H1 (cell line): ENCODE measurements around the gene ZNF92. TPM values are rescaled to one million over a fixed set of nuclear protein-coding genes. Genes with fewer than 3 reads are reported as not detected.

Experiments
- CTCF ChIA-PET: fragments of 300-600 bp; sonication (Branson Sonifier 250); formaldehyde crosslinking; loops from one replicate; lab custom pipeline; 2021; ENCODE audit not compliant: partially characterized antibody; lab: Charles Lee
- POLR2A ChIA-PET: fragments of 300-600 bp; sonication (Branson Sonifier 250); formaldehyde crosslinking; loops from one replicate; lab custom pipeline; 2021; ENCODE audit warnings: inconsistent platforms; ENCODE audit not compliant: partially characterized antibody; lab: Charles Lee
- DNase-seq, 2 experiments: peaks; one replicate each; pipeline versions ENCODE4 v3.0.0 to v3.0.0-alpha.2; 2010 to 2022; ENCODE audit warnings: low spot score in 2 of 2, low read depth in 1 of 2, mixed read lengths in 1 of 2
- FAIRE-seq: peaks from 2 replicates; lab custom pipeline; 2011; peaks lifted over from hg19 to GRCh38; lab: Jason Lieb, UNC
- H2AFZ ChIP-seq: 2 replicates; pipeline ENCODE4 v1.8.1; 2012; ENCODE audit warnings: low read length, inconsistent platforms
- H2AK5ac ChIP-seq: 2 replicates; pipeline ENCODE4 v1.6.1; 2013; ENCODE audit warnings: low read depth, low read length
- H2BK120ac ChIP-seq: replicated peaks from 2 replicates; pipeline ENCODE3; 2013; ENCODE audit warnings: low read depth, low read length, inconsistent platforms
- H2BK12ac ChIP-seq: 2 replicates; pipeline ENCODE4 v1.6.1; 2013; ENCODE audit warnings: low read depth, low read length
- H2BK15ac ChIP-seq: 2 replicates; pipeline ENCODE4 v1.6.1; 2013; ENCODE audit warnings: low read length
- H2BK20ac ChIP-seq: 2 replicates; pipeline ENCODE4 v1.6.1; 2013; ENCODE audit warnings: low read length
- H2BK5ac ChIP-seq: 2 replicates; pipeline ENCODE4 v1.6.1; 2013; ENCODE audit warnings: low read depth, low read length
- H3K14ac ChIP-seq: 2 replicates; pipeline ENCODE4 v1.6.1; 2013; ENCODE audit warnings: inconsistent platforms; ENCODE audit not compliant: insufficient read length
- H3K18ac ChIP-seq: 2 replicates; pipeline ENCODE4 v1.6.1; 2013; ENCODE audit warnings: low read length; ENCODE audit errors: extremely low read depth
- H3K23ac ChIP-seq: 2 replicates; pipeline ENCODE4 v1.6.1; 2013; ENCODE audit warnings: inconsistent platforms; ENCODE audit not compliant: insufficient read length
- H3K23me2 ChIP-seq: 2 replicates; pipeline ENCODE4 v1.6.1; 2013; ENCODE audit warnings: low read depth, low read length
- H3K27ac ChIP-seq: 2 replicates; pipeline ENCODE4 v1.6.1; 2011; ENCODE audit warnings: low read depth, low read length, inconsistent platforms
- H3K27me3 ChIP-seq, 4 experiments: replicated peaks in 1 of 4; 1 replicate in 1 of 4; 2 replicates in 3 of 4; pipeline versions ENCODE4 v1.6.1 to v1.8.1; 2011 to 2013; ENCODE audit warnings: low read length in 3 of 4, mild to moderate bottlenecking in 3 of 4, inconsistent platforms in 2 of 4, mixed read lengths in 2 of 4, moderate library complexity in 1 of 4; ENCODE audit not compliant: control insufficient read depth in 3 of 4, insufficient read depth in 3 of 4; ENCODE audit errors: extremely low read depth in 1 of 4
- H3K36me3 ChIP-seq, 4 experiments: 2 replicates each; pipeline versions ENCODE4 v1.6.1 to v1.8.1; 2011 to 2013; ENCODE audit warnings: mild to moderate bottlenecking in 4 of 4, low read length in 3 of 4, moderate library complexity in 2 of 4, control low read depth in 1 of 4, inconsistent platforms in 1 of 4; ENCODE audit not compliant: insufficient read depth in 4 of 4, control insufficient read depth in 2 of 4
- H3K4ac ChIP-seq: replicated peaks from 2 replicates; pipeline ENCODE3; 2013; ENCODE audit warnings: low read length, low read depth, mixed read lengths, inconsistent platforms; ENCODE audit not compliant: insufficient read length
- H3K4me1 ChIP-seq, 4 experiments: replicated peaks in 1 of 4; 1 replicate in 1 of 4; 2 replicates in 3 of 4; pipeline versions ENCODE4 v1.6.1 to v1.8.1; 2011 to 2013; ENCODE audit warnings: low read length in 3 of 4, inconsistent platforms in 2 of 4, mixed read lengths in 1 of 4; ENCODE audit not compliant: insufficient read depth in 4 of 4, control insufficient read depth in 3 of 4
- H3K4me2 ChIP-seq, 2 experiments: 2 replicates each; pipeline versions ENCODE4 v1.6.1 to v1.8.1; 2011 to 2013; ENCODE audit warnings: low read depth in 2 of 2, low read length in 2 of 2, control low read depth in 1 of 2, inconsistent platforms in 1 of 2, mild to moderate bottlenecking in 1 of 2; ENCODE audit not compliant: insufficient read depth in 1 of 2
- H3K4me3 ChIP-seq, 4 experiments: fragments of 200-600, 300-600 bp in 1 of 4; sonication (generic), shearing (Covaris generic), sonication (Bioruptor Twin) in 1 of 4; 2 replicates each; pipeline versions ENCODE4 v1.5.1 to v1.8.1; 2011 to 2016; ENCODE audit warnings: low read length in 4 of 4, low read depth in 3 of 4, control low read depth in 2 of 4, inconsistent platforms in 2 of 4, mild to moderate bottlenecking in 2 of 4, mixed read lengths in 1 of 4, moderate library complexity in 1 of 4; ENCODE audit not compliant: insufficient read depth in 2 of 4; ENCODE audit errors: extremely low read depth in 1 of 4
- H3K56ac ChIP-seq: replicated peaks from 2 replicates; pipeline ENCODE3; 2013; ENCODE audit warnings: low read depth, mild to moderate bottlenecking, mixed read lengths, low read length, inconsistent platforms; ENCODE audit not compliant: insufficient read length
- H3K79me1 ChIP-seq: 2 replicates; pipeline ENCODE4 v1.6.1; 2013; ENCODE audit warnings: low read depth, low read length, control low read depth
- H3K79me2 ChIP-seq, 2 experiments: 2 replicates each; pipeline versions ENCODE4 v1.6.1 to v1.8.1; 2012 to 2013; ENCODE audit warnings: low read length in 2 of 2, mild to moderate bottlenecking in 2 of 2, inconsistent platforms in 1 of 2; ENCODE audit not compliant: insufficient read depth in 2 of 2, control insufficient read depth in 1 of 2
- H3K9ac ChIP-seq, 4 experiments: replicated peaks in 1 of 4; 1 replicate in 1 of 4; 2 replicates in 3 of 4; pipeline versions ENCODE4 v1.6.1 to v1.8.1; 2011 to 2013; ENCODE audit warnings: low read depth in 3 of 4, low read length in 3 of 4, control low read depth in 2 of 4, mild to moderate bottlenecking in 2 of 4, moderate library complexity in 2 of 4, inconsistent platforms in 1 of 4; ENCODE audit errors: extremely low read depth in 1 of 4
- H3K9me3 ChIP-seq, 2 experiments: 2 replicates each; pipeline versions ENCODE4 v1.6.1 to v1.8.1; 2012 to 2013; ENCODE audit warnings: mild to moderate bottlenecking in 2 of 2, moderate library complexity in 2 of 2, control low read depth in 1 of 2, inconsistent platforms in 1 of 2, low read depth in 1 of 2, low read length in 1 of 2, mixed read lengths in 1 of 2; ENCODE audit not compliant: insufficient read depth in 2 of 2
- H4K20me1 ChIP-seq, 2 experiments: replicated peaks in 1 of 2; 2 replicates each; pipeline versions ENCODE3 to v1.8.1; 2011 to 2013; ENCODE audit warnings: inconsistent platforms in 2 of 2, low read length in 2 of 2, mild to moderate bottlenecking in 1 of 2; ENCODE audit not compliant: insufficient read depth in 2 of 2, control insufficient read depth in 1 of 2
- H4K5ac ChIP-seq: 2 replicates; pipeline ENCODE4 v1.6.1; 2013; ENCODE audit warnings: low read length, low read depth, mixed read lengths, inconsistent platforms; ENCODE audit not compliant: insufficient read length
- H4K8ac ChIP-seq: 2 replicates; pipeline ENCODE4 v1.8.0; 2013; ENCODE audit warnings: mild to moderate bottlenecking, moderate library complexity, low read length, inconsistent platforms; ENCODE audit not compliant: insufficient read depth; ENCODE audit errors: extremely low read depth
- H4K91ac ChIP-seq: replicated peaks from 2 replicates; pipeline ENCODE3; 2013; ENCODE audit warnings: low read length, mixed read lengths, inconsistent platforms; ENCODE audit not compliant: insufficient read length
- CBX5 ChIP-seq: fragments of 300-800, 300-1000 bp; sonication (generic); IDR thresholded peaks from 2 replicates; pipeline ENCODE4 v1.7.1; 2016; ENCODE audit warnings: antibody characterized with exemption, low read length, low read depth
- CREB1 ChIP-seq: IDR thresholded peaks from 2 replicates; pipeline ENCODE4 v1.6.1; 2012; ENCODE audit warnings: inconsistent platforms
- EZH2 ChIP-seq: fragments of 200-600 bp; sonication (generic); IDR thresholded peaks from 2 replicates; pipeline ENCODE4 v1.7.1; 2012; ENCODE audit warnings: low read depth, mild to moderate bottlenecking, moderate library complexity, low read length, inconsistent platforms; ENCODE audit not compliant: severe bottlenecking
- JUN ChIP-seq: IDR thresholded peaks from 2 replicates; pipeline ENCODE4 v1.6.1; 2011; ENCODE audit warnings: low read depth, mild to moderate bottlenecking, improper control_type of control experiment, low read length
- JUND ChIP-seq: IDR thresholded peaks from 2 replicates; pipeline ENCODE4 v1.6.1; 2011; ENCODE audit warnings: mild to moderate bottlenecking, improper control_type of control experiment, low read length
- KDM5A ChIP-seq: fragments of 200-600 bp; IDR thresholded peaks from 2 replicates; pipeline ENCODE4 v1.7.1; 2012; ENCODE audit warnings: mild to moderate bottlenecking, low read length, inconsistent platforms, mixed read lengths
- NANOG ChIP-seq: IDR thresholded peaks from 2 replicates; pipeline ENCODE4 v1.6.1; 2011; ENCODE audit warnings: low read length, low read depth, mild to moderate bottlenecking, inconsistent platforms; ENCODE audit not compliant: insufficient read depth, poor library complexity, severe bottlenecking
- POLR2A ChIP-seq, 2 experiments: IDR thresholded peaks; 1 replicate in 1 of 2; 2 replicates in 1 of 2; pipeline ENCODE4 v1.6.1; 2011; ENCODE audit warnings: low read depth in 2 of 2, low read length in 2 of 2, mild to moderate bottlenecking in 2 of 2; ENCODE audit errors: control extremely low read depth in 1 of 2
- POLR2AphosphoS5 ChIP-seq: IDR thresholded peaks from 2 replicates; pipeline ENCODE4 v1.6.1; 2011; ENCODE audit warnings: low read depth, low read length
- RAD21 ChIP-seq, 2 experiments: IDR thresholded peaks in 1 of 2; conservative IDR thresholded peaks in 1 of 2; 2 replicates each; pipeline ENCODE4 v1.6.1; 2011; ENCODE audit warnings: low read depth in 2 of 2, low read length in 2 of 2, improper control_type of control experiment in 1 of 2, inconsistent platforms in 1 of 2, mild to moderate bottlenecking in 1 of 2, moderate library complexity in 1 of 2
- RFX5 ChIP-seq: IDR thresholded peaks from 2 replicates; pipeline ENCODE4 v1.6.1; 2011; ENCODE audit warnings: low read depth, low read length, improper control_type of control experiment, borderline replicate concordance
- RNF2 ChIP-seq: fragments of 200-900, 300-1000 bp; sonication (generic); IDR thresholded peaks from 2 replicates; pipeline ENCODE4 v1.7.1; 2016; ENCODE audit warnings: borderline replicate concordance, low read depth, mild to moderate bottlenecking, antibody characterized with exemption, low read length; ENCODE audit not compliant: poor library complexity, severe bottlenecking; ENCODE audit errors: missing control alignments
- SP2 ChIP-seq: IDR thresholded peaks from 2 replicates; pipeline ENCODE4 v1.6.1; 2012; ENCODE audit warnings: mild to moderate bottlenecking, low read length, inconsistent platforms
- SRF ChIP-seq: IDR thresholded peaks from 2 replicates; pipeline ENCODE4 v1.6.1; 2011; ENCODE audit warnings: mild to moderate bottlenecking, low read depth, low read length, moderate library complexity
- YY1 ChIP-seq: IDR thresholded peaks from 2 replicates; pipeline ENCODE4 v1.6.1; 2011; ENCODE audit warnings: low read depth, mild to moderate bottlenecking, low read length
- WGBS, 2 experiments: shearing (Covaris generic) in 1 of 2; methylation state at CpG; one replicate each; pipeline versions ENCODE4 v1.1.6 to v1.1.7; 2013 to 2015; ENCODE audit warnings: low lambda C conversion rate in 2 of 2, mixed read lengths in 2 of 2, inconsistent platforms in 1 of 2, low coverage in 1 of 2, missing lambda C conversion rate in 1 of 2; ENCODE audit not compliant: insufficient replicate concordance in 2 of 2, insufficient coverage in 1 of 2, insufficient read length in 1 of 2; ENCODE audit errors: extremely low coverage in 1 of 2, missing lambda C conversion rate in 1 of 2; 5-methylcytosine and 5-hydroxymethylcytosine counted together
- polyA plus RNA-seq, 7 experiments: library from polyadenylated mRNA; depleted of rRNA in 3 of 7; stranded (reverse) in 5 of 7; unstranded in 2 of 7; fragments of >200 nt in 5 of 7; fragments of 200-250 nt in 2 of 7; gene quantifications; 1 replicate in 5 of 7; 2 replicates in 1 of 7; 4 replicates in 1 of 7; pipeline versions ENCODE4 v1.2.1 to v1.2.3, GENCODE V29; 2011 to 2013; ENCODE audit warnings: missing spikeins in 2 of 7, mixed read lengths in 2 of 7
- total RNA-seq: library from RNA; stranded (reverse); fragmentation: NEBNext Ultra II Directional; extraction: Animal tissue kit (Norgen Biotek cat#: 25700); gene quantifications from 2 replicates; pipeline ENCODE4 v1.2.1, GENCODE V29; 2021

Gene ZNF92
- total and polyA plus RNA-seq, 2 of the 8 experiments (the other 6 are each of a cell fraction or from before 2014, with no cell fraction given): 2.8 to 39.8 TPM

DNA sequence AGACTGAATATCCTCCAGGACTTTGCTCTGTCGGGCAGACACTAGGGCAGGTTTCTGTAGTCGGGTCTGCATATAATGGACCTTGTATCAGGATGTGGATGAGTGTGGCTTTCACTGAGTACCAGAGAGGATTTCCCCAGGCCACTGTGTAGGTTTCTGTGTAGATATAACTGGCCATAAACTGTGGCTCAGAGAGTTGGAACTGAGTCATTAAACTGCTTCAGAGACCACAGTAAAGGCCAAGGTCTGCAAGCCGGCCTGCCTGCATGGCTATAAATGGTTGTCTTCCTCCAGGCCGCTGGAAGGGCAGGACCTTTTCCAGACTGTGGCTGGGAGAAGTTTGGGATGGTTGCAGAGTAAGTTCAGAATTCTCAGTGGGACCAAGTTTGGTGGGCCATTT, 16.9 kb downstream of the ZNF92 start:
- H3K56ac ChIP-seq: no peak overlapping the region
- no peak overlapping the region for H3K4ac ChIP-seq
- WGBS, 2 experiments: 94% methylated on average over 4 of the region's 4 CpGs; no CpG with 5 or more reads in 1 of the 2 experiments
- no peak overlapping the region for H3K27ac ChIP-seq
- H2BK5ac ChIP-seq: no peak overlapping the region
- no peak overlapping the region for H3K14ac ChIP-seq
- peaks cover 0 to 22% (median 10%) of the 10 kb centered on the region in 4 experiments; a peak in 5 of 8 replicates for H3K36me3 ChIP-seq
- H3K27me3 ChIP-seq: no peaks in the 10 kb centered on the region
- no peak overlapping the region for H3K4me2 ChIP-seq
- no peaks in the 10 kb centered on the region for H3K9me3 ChIP-seq
- H3K4me3 ChIP-seq: no peak overlapping the region
- H4K5ac ChIP-seq: no peak overlapping the region
- CTCF ChIA-PET: no interaction called here
- H3K23me2 ChIP-seq: no peaks in the 10 kb centered on the region
- H3K79me1 ChIP-seq: no peaks in the 10 kb centered on the region; the same call in 1 of the 2 replicates
- H4K20me1 ChIP-seq: peaks cover 0 to 1% of the 10 kb centered on the region in 2 experiments
- H3K9ac ChIP-seq: no peak overlapping the region
- no peak for FAIRE-seq
- no peak overlapping the region for H2BK20ac ChIP-seq
- POLR2A ChIA-PET: interaction anchor here (1.6 kb wide), 1 partner anchor 17 kb away, joined by 3 read pairs; the partner anchor contains the start of gene ZNF92
- H4K8ac ChIP-seq: no peak overlapping the region
- H2BK120ac ChIP-seq: no peak overlapping the region
- no peak overlapping the region for H2BK15ac ChIP-seq
- H2BK12ac ChIP-seq: no peak overlapping the region
- DNase-seq: no peak
- H4K91ac ChIP-seq: no peak overlapping the region
- H3K79me2 ChIP-seq: peaks cover 2 to 76% of the 10 kb centered on the region in 2 experiments; a peak in 3 of 4 replicates
- H3K4me1 ChIP-seq: no peaks in the 10 kb centered on the region
- H2AFZ ChIP-seq: no peak overlapping the region
- H3K18ac ChIP-seq: no peak overlapping the region
- H3K23ac ChIP-seq: no peak overlapping the region
- H2AK5ac ChIP-seq: no peak overlapping the region
- TF ChIP-seq SRF (no peak), JUN (no peak), NANOG (no peak), RNF2 (no peak), CBX5 (no peak), POLR2AphosphoS5 (no peak), RFX5 (no peak), YY1 (no peak), JUND (no peak), KDM5A (no peak), EZH2 (no peak), RAD21 (IDR thresholded peaks at IDR 0.05 in 1 of 2, conservative IDR thresholded peaks at IDR 0.05 in 1 of 2; ENCODE audit: low read depth in 2 of 2, low read length in 2 of 2) (no peak), SP2 (no peak), CREB1 (no peak), POLR2A (IDR thresholded peaks at IDR 0.05; ENCODE audit: control extremely low read depth in 1 of 2, low read depth in 2 of 2, low read length in 2 of 2) (no peak)
